PC-9 (cell line): Measurements from ENCODE around the gene SEC11A.

Source experiments
- CTCF ChIP-seq: fragments of 200-600 bp; sonication (generic); conservative IDR thresholded peaks from 2 replicates; pipeline ENCODE4 v1.6.1; 2017; ENCODE audit warnings: mixed run types, antibody characterized with exemption, mild to moderate bottlenecking, moderate library complexity
- EZH2 ChIP-seq: fragments of 200-600 bp; sonication (generic); IDR thresholded peaks from 2 replicates; pipeline ENCODE4 v1.8.0; 2017; ENCODE audit warnings: antibody characterized with exemption, low read depth

- TF ChIP-seq CTCF (no peak), EZH2 (no peak)
These were observed 25.6 kb downstream of the SEC11A start for GRCh38 chr15:84690342-84690741.
